ENCODE data around the gene TBX18. TPM values are rescaled to one million over a fixed set of nuclear protein-coding genes. Genes with fewer than 3 reads are reported as not detected.

The TBX18 gene
- total RNA-seq, 4 donors from 2014 or later: 0.62 to 4.2 (median 2.7) TPM

DNA sequence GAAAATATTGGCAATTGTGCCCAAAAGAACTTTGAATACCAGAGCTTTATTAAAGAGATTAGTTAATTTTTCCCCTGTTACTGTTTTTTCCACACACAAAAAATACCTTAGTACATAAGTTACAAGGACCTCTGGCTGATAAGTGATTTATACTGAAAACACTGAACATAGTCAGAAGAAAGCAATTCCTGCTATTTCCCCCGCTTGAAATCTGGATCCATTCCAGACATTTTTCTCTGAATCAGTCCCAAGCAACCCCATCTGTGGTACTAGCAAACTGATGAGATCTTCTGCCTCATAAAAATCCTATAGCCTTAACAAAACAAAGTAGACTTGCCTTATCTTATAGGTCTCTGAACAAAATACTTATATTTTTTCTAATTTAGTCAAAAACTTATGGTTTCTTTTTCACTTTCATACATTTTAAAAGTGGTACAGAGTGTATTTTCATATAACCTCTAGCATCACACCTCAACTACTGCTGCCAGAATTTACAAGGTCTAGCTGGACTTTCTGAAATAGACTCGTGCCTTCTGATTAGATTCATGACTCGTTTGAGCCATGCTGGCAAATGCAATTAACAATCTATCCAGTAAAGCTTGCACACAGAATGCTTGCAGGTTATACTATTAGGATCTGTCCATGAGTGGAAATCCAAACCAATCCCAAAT lies 111.9 kb downstream of the TBX18 start:
- Histone ChIP-seq H3K36me3 (no peaks in the 10 kb centered on the region), H3K27me3 (no peaks in the 10 kb centered on the region), H3K4me3 (no peak overlapping the region), H3K27ac (no peak overlapping the region), H3K9me3 (no peaks in the 10 kb centered on the region), H3K4me1 (no peaks in the 10 kb centered on the region)
- TF ChIP-seq, protein P1, sequence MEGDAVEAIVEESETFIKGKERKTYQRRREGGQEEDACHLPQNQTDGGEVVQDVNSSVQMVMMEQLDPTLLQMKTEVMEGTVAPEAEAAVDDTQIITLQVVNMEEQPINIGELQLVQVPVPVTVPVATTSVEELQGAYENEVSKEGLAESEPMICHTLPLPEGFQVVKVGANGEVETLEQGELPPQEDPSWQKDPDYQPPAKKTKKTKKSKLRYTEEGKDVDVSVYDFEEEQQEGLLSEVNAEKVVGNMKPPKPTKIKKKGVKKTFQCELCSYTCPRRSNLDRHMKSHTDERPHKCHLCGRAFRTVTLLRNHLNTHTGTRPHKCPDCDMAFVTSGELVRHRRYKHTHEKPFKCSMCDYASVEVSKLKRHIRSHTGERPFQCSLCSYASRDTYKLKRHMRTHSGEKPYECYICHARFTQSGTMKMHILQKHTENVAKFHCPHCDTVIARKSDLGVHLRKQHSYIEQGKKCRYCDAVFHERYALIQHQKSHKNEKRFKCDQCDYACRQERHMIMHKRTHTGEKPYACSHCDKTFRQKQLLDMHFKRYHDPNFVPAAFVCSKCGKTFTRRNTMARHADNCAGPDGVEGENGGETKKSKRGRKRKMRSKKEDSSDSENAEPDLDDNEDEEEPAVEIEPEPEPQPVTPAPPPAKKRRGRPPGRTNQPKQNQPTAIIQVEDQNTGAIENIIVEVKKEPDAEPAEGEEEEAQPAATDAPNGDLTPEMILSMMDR (IDR thresholded peaks at IDR 0.05): no peak
- TF ChIP-seq POLR2A (IDR thresholded peaks at IDR 0.05) (no peak), POLR2AphosphoS5 (IDR thresholded peaks at IDR 0.05) (no peak), EP300 (IDR thresholded peaks at IDR 0.05) (no peak)
- WGBS: 46% methylated on average over 3 of the region's 3 CpGs
- DNase-seq (ENCODE audit: low spot score in 2 of 2): no peak

DNA sequence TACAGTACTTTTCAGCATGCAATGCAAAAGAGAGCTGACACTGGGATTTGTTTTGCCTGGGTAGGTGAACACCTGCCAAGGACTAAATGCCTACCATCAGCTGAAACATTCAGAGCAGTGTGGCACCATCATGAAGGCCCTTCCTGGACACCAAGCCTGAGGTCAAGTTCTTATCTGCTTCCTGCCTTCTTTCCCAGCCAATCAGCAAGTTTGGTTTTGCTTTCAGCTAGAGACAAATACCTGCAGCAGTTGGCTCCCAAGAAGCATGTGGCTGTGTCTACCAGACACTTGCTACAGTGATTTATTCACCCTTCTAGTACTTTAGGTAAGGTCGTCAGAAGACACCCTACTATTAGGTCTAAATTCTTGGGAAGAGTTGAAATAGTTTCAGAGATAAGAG lies 112.8 kb downstream of the TBX18 start:
- H3K4me1 ChIP-seq: no peaks in the 10 kb centered on the region
- H3K27me3 ChIP-seq: no peaks in the 10 kb centered on the region
- no peak for DNase-seq (ENCODE audit: low spot score in 2 of 2)
- H3K36me3 ChIP-seq: no peaks in the 10 kb centered on the region
- H3K9me3 ChIP-seq: no peaks in the 10 kb centered on the region
- no peak overlapping the region for H3K4me3 ChIP-seq
- TF ChIP-seq EP300 (IDR thresholded peaks at IDR 0.05): no peak
- no peak for TF ChIP-seq POLR2AphosphoS5 (IDR thresholded peaks at IDR 0.05)
- TF ChIP-seq POLR2A (IDR thresholded peaks at IDR 0.05): no peak
- TF ChIP-seq, protein P1 (IDR thresholded peaks at IDR 0.05): no peak
- 64% methylated on average over 1 of the region's 1 CpG for WGBS
- H3K27ac ChIP-seq: no peak overlapping the region

DNA sequence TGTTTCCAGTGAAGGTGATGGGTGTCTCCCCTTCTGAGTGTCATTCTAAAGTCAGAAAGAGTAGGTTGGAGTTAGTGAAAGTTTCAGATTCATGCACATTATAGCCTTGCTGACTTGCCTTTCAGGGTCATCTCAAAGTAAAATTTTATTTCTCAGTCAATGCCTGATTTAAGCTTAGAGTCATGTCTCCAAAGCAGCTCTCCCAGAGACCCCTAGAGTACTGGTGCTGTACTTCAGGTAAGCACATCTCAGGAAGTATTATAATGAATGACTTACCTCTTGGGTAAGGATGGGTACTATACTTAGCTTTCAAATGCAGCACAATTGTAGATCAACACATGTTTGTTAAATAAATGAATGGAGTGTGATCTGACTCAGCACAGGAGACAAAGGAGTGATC lies 116.0 kb downstream of the TBX18 start:
- Histone ChIP-seq H3K9me3 (no peaks in the 10 kb centered on the region), H3K27ac (no peak overlapping the region), H3K36me3 (no peaks in the 10 kb centered on the region), H3K4me3 (no peak overlapping the region), H3K4me1 (no peaks in the 10 kb centered on the region), H3K27me3 (no peaks in the 10 kb centered on the region)
- no peak for DNase-seq (ENCODE audit: low spot score in 2 of 2)
- TF ChIP-seq, protein P1 (IDR thresholded peaks at IDR 0.05): no peak
- TF ChIP-seq POLR2AphosphoS5 (IDR thresholded peaks at IDR 0.05) (no peak), POLR2A (IDR thresholded peaks at IDR 0.05) (no peak), EP300 (IDR thresholded peaks at IDR 0.05) (no peak)

DNA sequence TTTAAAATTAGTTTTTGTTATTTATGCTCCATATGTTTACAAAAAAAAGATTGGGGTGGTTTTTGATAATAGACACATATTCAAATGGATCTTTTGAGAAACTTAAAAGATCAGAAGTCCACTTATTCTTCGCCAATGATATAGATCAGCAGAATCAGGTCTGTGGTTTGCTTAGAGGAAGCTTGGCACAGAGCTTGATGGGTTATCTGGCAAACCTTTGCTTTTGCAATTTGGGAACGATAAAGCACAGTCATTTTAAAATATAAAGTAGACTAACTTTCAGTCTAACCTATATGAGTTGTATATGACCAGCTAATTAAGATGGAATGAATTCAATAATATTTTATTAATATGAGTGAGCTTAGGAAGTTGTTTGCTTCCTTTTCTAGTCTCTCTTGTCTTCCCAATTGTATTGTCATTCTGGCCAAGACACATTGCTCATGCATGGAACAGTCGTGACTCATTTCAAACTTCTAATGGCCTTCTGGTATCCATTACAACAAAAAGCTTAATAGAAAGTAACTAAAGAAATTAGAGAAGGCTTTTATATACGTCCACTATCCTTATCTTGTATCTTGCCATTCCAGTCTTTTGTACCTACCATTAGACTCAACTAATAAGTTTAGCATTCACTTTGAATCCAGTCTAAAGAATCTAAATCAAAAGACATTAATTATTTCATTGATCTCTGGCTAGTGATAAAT lies 118.7 kb downstream of the TBX18 start:
- Histone ChIP-seq H3K9me3 (no peaks in the 10 kb centered on the region), H3K27me3 (no peaks in the 10 kb centered on the region), H3K4me1 (no peaks in the 10 kb centered on the region), H3K36me3 (no peaks in the 10 kb centered on the region), H3K4me3 (no peak overlapping the region), H3K27ac (no peak overlapping the region)
- DNase-seq (ENCODE audit: low spot score in 2 of 2): no peak
- WGBS: 58% methylated on average over 4 of the region's 4 CpGs
- TF ChIP-seq, protein P1 (IDR thresholded peaks at IDR 0.05): no peak
- no peak for TF ChIP-seq EP300 (IDR thresholded peaks at IDR 0.05)
- TF ChIP-seq POLR2A (IDR thresholded peaks at IDR 0.05): no peak

DNA sequence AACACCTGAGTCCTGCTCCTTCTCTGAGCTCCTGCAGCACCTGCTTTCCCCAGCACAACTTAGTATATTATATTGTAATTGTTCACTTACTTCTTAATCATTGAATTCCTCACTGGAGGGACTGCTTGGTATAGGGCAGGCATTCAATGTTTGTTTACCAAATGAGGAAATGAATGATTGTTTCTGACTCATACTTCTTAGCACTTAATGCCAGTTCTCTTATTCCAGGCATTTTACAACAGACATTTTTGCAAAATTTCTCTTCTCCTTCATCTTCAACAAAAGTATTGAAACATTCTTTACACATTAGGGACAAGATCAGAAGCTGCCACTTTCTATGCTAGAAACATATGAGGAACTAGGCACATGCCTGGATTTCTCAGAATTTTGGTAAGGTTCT lies 119.4 kb downstream of the TBX18 start:
- Histone ChIP-seq H3K27me3 (no peaks in the 10 kb centered on the region), H3K4me1 (no peaks in the 10 kb centered on the region), H3K4me3 (no peak overlapping the region), H3K36me3 (no peaks in the 10 kb centered on the region), H3K9me3 (no peaks in the 10 kb centered on the region), H3K27ac (no peak overlapping the region)
- no peak for DNase-seq (ENCODE audit: low spot score in 2 of 2)
- TF ChIP-seq, protein P1 (IDR thresholded peaks at IDR 0.05): no peak
- no peak for TF ChIP-seq POLR2A (IDR thresholded peaks at IDR 0.05)
- TF ChIP-seq POLR2AphosphoS5 (IDR thresholded peaks at IDR 0.05): no peak
- no peak for TF ChIP-seq EP300 (IDR thresholded peaks at IDR 0.05)

Measured in suprapubic skin (tissue), 4 donors.